Measurements from ENCODE around the gene DRAM2. TPM values are rescaled to one million over a fixed set of nuclear protein-coding genes. Genes with fewer than 3 reads are reported as not detected.
"Not testable (repeated sequence)": the region's sequence is repeated elsewhere in the genome, so short reads cannot be mapped to it uniquely, and the experiment has no call there.

Gene DRAM2

DNA sequence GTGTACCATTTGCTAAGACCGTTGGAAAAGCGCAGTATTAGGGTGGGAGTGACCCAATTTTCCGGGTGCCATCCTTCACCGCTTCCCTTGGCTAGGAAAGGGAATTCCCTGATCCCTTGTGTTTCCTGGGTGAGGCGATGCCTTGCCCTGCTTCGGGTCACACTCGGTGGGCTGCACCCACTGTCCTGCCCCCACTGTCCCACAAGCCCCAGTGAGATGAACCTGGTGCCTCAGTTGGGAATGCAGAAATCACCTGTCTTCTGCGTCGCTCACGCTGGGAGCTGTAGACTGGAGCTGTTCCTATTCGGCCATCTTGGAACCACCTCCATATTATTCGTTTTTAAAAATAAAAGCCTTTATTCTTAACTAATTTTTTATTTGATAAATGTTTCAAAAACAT is 60.6 kb downstream of the DRAM2 start:
- H3K9ac ChIP-seq (ENCODE audit: low read depth, low read length, poor library complexity); H2BK15ac ChIP-seq (ENCODE audit: low read length); H3K4ac ChIP-seq (ENCODE audit: low read length); H2BK120ac ChIP-seq (ENCODE audit: low read depth, low read length); H2AFZ ChIP-seq (ENCODE audit: low read length); H3K14ac ChIP-seq (ENCODE audit: low read length); H3K9me3 ChIP-seq (replicated peaks in 1 of 2; ENCODE audit: control insufficient read depth in 2 of 2, insufficient read depth in 1 of 2, low read depth in 1 of 2, low read length in 2 of 2); H4K8ac ChIP-seq (ENCODE audit: low read depth, low read length); H2BK5ac ChIP-seq (ENCODE audit: low read length); H4K91ac ChIP-seq (ENCODE audit: low read depth, low read length, poor library complexity); H3K27ac ChIP-seq (replicated peaks; ENCODE audit: low read length); H3K4me1 ChIP-seq (ENCODE audit: control insufficient read depth in 2 of 2, insufficient read depth in 1 of 2, low read depth in 1 of 2, low read length in 2 of 2); H3K23ac ChIP-seq (ENCODE audit: low read depth, low read length, poor library complexity); H2BK12ac ChIP-seq (ENCODE audit: low read length); H3K18ac ChIP-seq (ENCODE audit: low read length); H2AK5ac ChIP-seq (ENCODE audit: low read depth, low read length); H3K4me2 ChIP-seq (ENCODE audit: insufficient read depth, low read length, poor library complexity, severe bottlenecking); H3K36me3 ChIP-seq (replicated peaks in 1 of 2; ENCODE audit: control insufficient read depth in 2 of 2, insufficient read depth in 2 of 2, low read length in 2 of 2); DNase-seq (ENCODE audit: low spot score); H3K79me1 ChIP-seq (ENCODE audit: low read depth, low read length); H3K4me3 ChIP-seq (ENCODE audit: low read length in 2 of 2); H3K27me3 ChIP-seq (ENCODE audit: control insufficient read depth in 3 of 3, insufficient read depth in 3 of 3, low read depth in 1 of 3, low read length in 3 of 3): not testable (repeated sequence)
- no CpG with 5 or more reads among the region's 12 CpGs for WGBS, 2 donors (ENCODE audit: extremely low coverage in 2 of 2, insufficient read length in 2 of 2, insufficient replicate concordance in 1 of 2)

DNA sequence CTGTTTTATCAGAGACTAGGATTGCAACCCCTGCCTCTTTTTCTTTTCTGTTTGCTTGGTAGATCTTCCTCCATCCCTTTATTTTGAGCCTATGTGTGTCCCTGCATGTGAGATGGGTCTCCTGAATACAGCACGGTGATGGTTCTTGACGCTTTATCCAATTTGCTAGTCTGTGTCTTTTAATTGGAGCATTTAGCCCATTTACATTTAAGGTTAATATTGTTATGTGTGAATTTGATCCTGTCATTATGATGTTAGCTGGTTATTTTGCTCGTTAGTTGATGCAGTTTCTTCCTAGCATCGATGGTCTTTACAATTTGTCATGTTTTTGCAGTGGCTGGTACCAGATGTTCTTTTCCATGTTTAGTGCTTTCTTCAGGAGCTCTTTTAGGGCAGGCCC is 62.6 kb downstream of the DRAM2 start:
- not testable (repeated sequence) for H3K9ac ChIP-seq (ENCODE audit: low read depth, low read length, poor library complexity); H3K4me1 ChIP-seq (ENCODE audit: control insufficient read depth in 2 of 2, insufficient read depth in 1 of 2, low read depth in 1 of 2, low read length in 2 of 2); H3K27ac ChIP-seq (replicated peaks; ENCODE audit: low read length); H4K91ac ChIP-seq (ENCODE audit: low read depth, low read length, poor library complexity); H2AK5ac ChIP-seq (ENCODE audit: low read depth, low read length); H2BK5ac ChIP-seq (ENCODE audit: low read length); H3K9me3 ChIP-seq (replicated peaks in 1 of 2; ENCODE audit: control insufficient read depth in 2 of 2, insufficient read depth in 1 of 2, low read depth in 1 of 2, low read length in 2 of 2); DNase-seq (ENCODE audit: low spot score); H2BK15ac ChIP-seq (ENCODE audit: low read length); H2BK120ac ChIP-seq (ENCODE audit: low read depth, low read length); H3K27me3 ChIP-seq (ENCODE audit: control insufficient read depth in 3 of 3, insufficient read depth in 3 of 3, low read depth in 1 of 3, low read length in 3 of 3); H3K4me2 ChIP-seq (ENCODE audit: insufficient read depth, low read length, poor library complexity, severe bottlenecking); H3K36me3 ChIP-seq (replicated peaks in 1 of 2; ENCODE audit: control insufficient read depth in 2 of 2, insufficient read depth in 2 of 2, low read length in 2 of 2); H3K4ac ChIP-seq (ENCODE audit: low read length); H2BK12ac ChIP-seq (ENCODE audit: low read length); H4K8ac ChIP-seq (ENCODE audit: low read depth, low read length); H3K18ac ChIP-seq (ENCODE audit: low read length); H3K79me1 ChIP-seq (ENCODE audit: low read depth, low read length); H3K4me3 ChIP-seq (ENCODE audit: low read length in 2 of 2); H3K14ac ChIP-seq (ENCODE audit: low read length); H3K23ac ChIP-seq (ENCODE audit: low read depth, low read length, poor library complexity); H2AFZ ChIP-seq (ENCODE audit: low read length)
- WGBS, 2 donors (ENCODE audit: extremely low coverage in 2 of 2, insufficient read length in 2 of 2, insufficient replicate concordance in 1 of 2) = no CpG with 5 or more reads among the region's 4 CpGs

Small RNA genes lying within 50 kb of the gene (small RNA-seq; reads per million reads assigned to genes)
- not detected for gene AL355816.1 (ENCODE audit: insufficient read depth)

Measured in neuronal stem cell (in vitro differentiated cells).